K562 (cell line): ENCODE measurements around the gene MICU1. TPM values are rescaled to one million over a fixed set of nuclear protein-coding genes. Genes with fewer than 3 reads are reported as not detected.

ENCODE experiments used
- ATAC-seq: fragments of 200-7000 bp; cut with Tn5 transposase; 3 replicates; pipeline ENCODE4 v1.9.1; 2020; ENCODE audit warnings: moderate library complexity
- BruUV-seq: library from RNA; stranded (reverse); fragments of 400-500 nt; replicated peaks from 2 replicates; lab custom pipeline; 2021; lab: Mats Ljungman, UMichigan
- CTCF ChIA-PET: fragments of 300-600 bp; formaldehyde crosslinking; extraction: SDS; loops from one replicate; lab custom pipeline; 2021; ENCODE audit warnings: low intra/inter-chr PET ratio; lab: Yijun Ruan, JAX
- POLR2A ChIA-PET: fragments of 300-600, 350-650 bp; sonication (Branson Sonifier 250); formaldehyde crosslinking; extraction: SDS; loops from one replicate; lab custom pipeline; 2021; ENCODE audit warnings: antibody characterized with exemption, inconsistent platforms; lab: Yijun Ruan, JAX
- DNase-seq, 4 experiments: peaks; one replicate each; pipeline versions ENCODE4 v3.0.0 to v3.0.0-alpha.2; 2011 to 2018; ENCODE audit warnings: low spot score in 3 of 4, mixed read lengths in 3 of 4; ENCODE audit errors: extremely low read depth in 1 of 4
- FAIRE-seq: peaks from 2 replicates; lab custom pipeline; 2011; peaks lifted over from hg19 to GRCh38; lab: Jason Lieb, UNC
- H2AFZ ChIP-seq: 2 replicates; pipeline ENCODE4 v1.6.0; 2011; ENCODE audit warnings: low read depth, low read length, control low read depth, inconsistent platforms
- H3K27ac ChIP-seq: fragments of 200-600 bp; 3 replicates; pipeline ENCODE4 v1.8.0; 2011; ENCODE audit warnings: low read depth, mild to moderate bottlenecking, control low read depth, inconsistent platforms, low read length, moderate library complexity, mixed read lengths; ENCODE audit errors: extremely low read depth
- H3K27me3 ChIP-seq, 2 experiments: fragments of 300-600 bp in 1 of 2; 2 replicates in 1 of 2; 3 replicates in 1 of 2; pipeline versions ENCODE4 v1.6.0 to v1.8.0; 2011; ENCODE audit warnings: inconsistent platforms in 2 of 2, low read length in 2 of 2, mild to moderate bottlenecking in 1 of 2, mixed read lengths in 1 of 2, moderate library complexity in 1 of 2; ENCODE audit not compliant: control insufficient read depth in 2 of 2, insufficient read depth in 2 of 2
- H3K36me3 ChIP-seq: fragments of 300-600 bp; 3 replicates; pipeline ENCODE4 v1.8.0; 2011; ENCODE audit warnings: mild to moderate bottlenecking, low read length, inconsistent platforms; ENCODE audit not compliant: control insufficient read depth, insufficient read depth
- H3K4me1 ChIP-seq, 2 experiments: fragments of 200-600 bp in 1 of 2; replicated peaks in 1 of 2; 2 replicates in 1 of 2; 3 replicates in 1 of 2; pipeline versions ENCODE4 v1.5.1 to v1.8.0; 2011; ENCODE audit warnings: inconsistent platforms in 2 of 2, low read length in 2 of 2, mild to moderate bottlenecking in 1 of 2, mixed read lengths in 1 of 2, moderate library complexity in 1 of 2; ENCODE audit not compliant: control insufficient read depth in 2 of 2, insufficient read depth in 2 of 2
- H3K4me2 ChIP-seq: 2 replicates; pipeline ENCODE4 v1.6.1; 2011; ENCODE audit warnings: low read length, control low read depth, inconsistent platforms, mixed read lengths; ENCODE audit not compliant: insufficient read depth
- H3K4me3 ChIP-seq: fragments of 200-600 bp; sonication (generic), shearing (Covaris generic); 2 replicates; pipeline ENCODE4 v1.5.1; 2016; ENCODE audit warnings: control low read depth, inconsistent platforms
- H3K79me2 ChIP-seq: fragments of 200-600 bp; 3 replicates; pipeline ENCODE4 v1.8.0; 2011; ENCODE audit warnings: low read length, inconsistent platforms; ENCODE audit not compliant: control insufficient read depth, insufficient read depth
- H3K9ac ChIP-seq, 2 experiments: 2 replicates each; pipeline versions ENCODE4 v1.6.0 to v1.6.1; 2011; ENCODE audit warnings: low read depth in 2 of 2, low read length in 2 of 2, control low read depth in 1 of 2, inconsistent platforms in 1 of 2, mild to moderate bottlenecking in 1 of 2, mixed read lengths in 1 of 2; ENCODE audit not compliant: insufficient read depth in 1 of 2
- H3K9me1 ChIP-seq: one replicate; pipeline ENCODE4 v1.6.0; 2011; ENCODE audit warnings: inconsistent platforms, mild to moderate bottlenecking, low read length, moderate library complexity; ENCODE audit not compliant: control insufficient read depth, insufficient read depth
- H3K9me3 ChIP-seq: replicated peaks from 2 replicates; pipeline ENCODE4 v1.5.1; 2011; ENCODE audit warnings: low read depth, low read length, inconsistent platforms; ENCODE audit not compliant: control insufficient read depth, insufficient read depth
- H4K20me1 ChIP-seq: replicated peaks from 2 replicates; pipeline ENCODE4 v1.6.1; 2011; ENCODE audit warnings: low read length, inconsistent platforms, mixed read lengths; ENCODE audit not compliant: control insufficient read depth, insufficient read depth
- ARNT ChIP-seq, 2 experiments: fragments of 450-650 bp; IDR thresholded peaks; 2 replicates each; pipeline ENCODE4 v1.6.1; 2016; ENCODE audit warnings: mild to moderate bottlenecking in 1 of 2
- BRD4 ChIP-seq: fragments of 200-600 bp; sonication (generic); IDR thresholded peaks from 2 replicates; pipeline ENCODE4 v1.6.1; 2017; ENCODE audit warnings: inconsistent platforms
- CEBPG ChIP-seq, 3 experiments: fragments of 200-800 bp in 1 of 3; sonication (Bioruptor generic) in 1 of 3; sonication (generic) in 1 of 3; formaldehyde crosslinking in 1 of 3; IDR thresholded peaks in 2 of 3; conservative IDR thresholded peaks in 1 of 3; 2 replicates each; pipeline versions ENCODE4 v1.6.1 to v1.8.0; 2016 to 2022; ENCODE audit warnings: missing compliant biosample characterization in 2 of 3, missing genetic modification characterization in 2 of 3, mild to moderate bottlenecking in 1 of 3, missing genetic modification reagents in 1 of 3
- GTF2A2 ChIP-seq: IDR thresholded peaks from 2 replicates; pipeline ENCODE4 v1.6.1; 2016; ENCODE audit warnings: mild to moderate bottlenecking, missing genetic modification characterization, missing compliant biosample characterization
- HEY1 ChIP-seq: fragments of 250-450 bp; sonication (Bioruptor Pico); IDR thresholded peaks from 2 replicates; pipeline ENCODE4 v1.5.0; 2020; ENCODE audit warnings: mild to moderate bottlenecking, moderate library complexity, borderline replicate concordance
- NCOA2 ChIP-seq, 2 experiments: fragments of 450-650 bp; IDR thresholded peaks; 2 replicates each; pipeline ENCODE4 v1.6.1; 2018; ENCODE audit warnings: mild to moderate bottlenecking in 2 of 2, moderate library complexity in 1 of 2; ENCODE audit not compliant: partially characterized antibody in 2 of 2
- POLR2B ChIP-seq: fragments of 450-650 bp; IDR thresholded peaks from 2 replicates; pipeline ENCODE4 v1.6.1; 2018; ENCODE audit warnings: low read depth; ENCODE audit not compliant: partially characterized antibody
- PRDM10 ChIP-seq: fragments of 450-650 bp; IDR thresholded peaks from 2 replicates; pipeline ENCODE4 v1.6.1; 2018; ENCODE audit not compliant: partially characterized antibody
- PYGO2 ChIP-seq: fragments of 450-650 bp; IDR thresholded peaks from 2 replicates; pipeline ENCODE4 v1.6.1; 2016; ENCODE audit warnings: mild to moderate bottlenecking, missing genetic modification characterization, moderate library complexity, missing compliant biosample characterization
- SLC30A9 ChIP-seq: fragments of 250-450 bp; sonication (Bioruptor Pico); IDR thresholded peaks from 2 replicates; pipeline ENCODE4 v1.8.0; 2022; ENCODE audit warnings: mild to moderate bottlenecking, moderate library complexity
- TRIM24 ChIP-seq, 2 experiments: fragments of 450-650 bp; IDR thresholded peaks; 2 replicates each; pipeline ENCODE4 v1.6.1; 2016
- ZNF12 ChIP-seq: sonication (generic); formaldehyde crosslinking; IDR thresholded peaks from 2 replicates; pipeline ENCODE4 v1.4.0; 2020; ENCODE audit warnings: mild to moderate bottlenecking, missing genetic modification reagents
- ZNF165 ChIP-seq: fragments of 250-450 bp; sonication (Bioruptor Pico); IDR thresholded peaks from 2 replicates; pipeline ENCODE4 v1.4.0; 2020; ENCODE audit warnings: borderline replicate concordance
- ZNF79 ChIP-seq: fragments of 250-450 bp; sonication (Bioruptor Pico); IDR thresholded peaks from 2 replicates; pipeline ENCODE4 v1.4.0; 2020; ENCODE audit warnings: low read depth, mild to moderate bottlenecking, moderate library complexity
- WGBS: fragments of 100-300 bp; shearing (Covaris generic); methylation state at CpG from one replicate; pipeline ENCODE4 v1.1.6; 2016; ENCODE audit warnings: low coverage, mixed read lengths; ENCODE audit not compliant: insufficient coverage; ENCODE audit errors: missing lambda C conversion rate; 5-methylcytosine and 5-hydroxymethylcytosine counted together
- in situ Hi-C: fragments of 300-500 bp; cut with MboI; formaldehyde crosslinking; loops from 4 replicates; pipeline ENCODE4 v1.15.0; 2018; ENCODE audit warnings: inconsistent platforms, mixed read lengths
- intact Hi-C: fragments of 100-400 bp; cut with micrococcal nuclease; formaldehyde crosslinking; loops from 2 replicates; pipeline ENCODE4 v1.14.2; 2022
- polyA plus RNA-seq, 8 experiments: library from polyadenylated mRNA; depleted of rRNA in 4 of 8; stranded (reverse) in 5 of 8; unstranded in 3 of 8; fragments of >200 nt; fragmentation: Nextera tagmentation in 2 of 8; fragmentation: Illumina TruSeq in 1 of 8; extraction: Ambion mirVana in 2 of 8; extraction: Trizol in 1 of 8; gene quantifications; 2 replicates each; pipeline versions ENCODE4 v1.2.1 to v1.2.3, GENCODE V29; 2011 to 2014; ENCODE audit warnings: inconsistent platforms in 1 of 8, missing spikeins in 1 of 8
- total RNA-seq, 7 experiments: library from RNA; depleted of rRNA in 6 of 7; stranded (reverse); fragments of >200 nt in 6 of 7; fragmentation: Illumina TruSeq in 2 of 7; extraction: Trizol in 2 of 7; gene quantifications; 2 replicates each; pipeline versions ENCODE4 v1.2.1 to v1.2.3, GENCODE V29; 2011 to 2021; ENCODE audit warnings: low replicate concordance in 1 of 7
- TF ChIP-seq, protein P1 (sequence below): sonication (generic); formaldehyde crosslinking; IDR thresholded peaks from 2 replicates; pipeline ENCODE4 v1.8.1; 2023; ENCODE audit warnings: mild to moderate bottlenecking, missing genetic modification reagents
- TF ChIP-seq, protein P2 (sequence below): fragments of 250-450 bp; sonication (Bioruptor Pico); IDR thresholded peaks from 2 replicates; pipeline ENCODE4 v1.8.0; 2022; ENCODE audit warnings: moderate library complexity, mild to moderate bottlenecking, inconsistent platforms
- TF ChIP-seq, protein P3 (sequence below): sonication (generic); formaldehyde crosslinking; IDR thresholded peaks from 2 replicates; pipeline ENCODE4 v1.8.1; 2023; ENCODE audit warnings: mild to moderate bottlenecking, missing genetic modification reagents, moderate library complexity

MICU1 gene
- total and polyA plus RNA-seq, 9 of the 15 experiments (the other 6 are each of a cell fraction or from before 2014, with no cell fraction given): 29.3 to 76.8 (median 48.4) TPM

GRCh38 chr10:72545546-72545945 is 80.3 kb downstream of the MICU1 start:
- no peak overlapping the region for H3K9ac ChIP-seq
- no peaks in the 10 kb centered on the region for H3K4me1 ChIP-seq
- ATAC-seq: no peak
- no peak overlapping the region for H3K27ac ChIP-seq
- no peaks in the 10 kb centered on the region for H4K20me1 ChIP-seq
- no peak overlapping the region for H3K4me2 ChIP-seq
- H3K9me3 ChIP-seq: peaks cover 7% of the 10 kb centered on the region; the same call in 1 of the 2 replicates
- WGBS: 67% methylated on average over 1 of the region's 1 CpG
- CTCF ChIA-PET: no interaction called here
- POLR2A ChIA-PET: no interaction called here
- BruUV-seq: no TSS peak
- no peak for DNase-seq
- H3K36me3 ChIP-seq: peaks cover 27% of the 10 kb centered on the region; the same call in 2 of the 3 replicates
- in situ Hi-C loops: no loop called here
- H3K27me3 ChIP-seq: no peaks in the 10 kb centered on the region
- H3K9me1 ChIP-seq: no peaks in the 10 kb centered on the region
- FAIRE-seq: no peak
- H2AFZ ChIP-seq: no peak overlapping the region
- no peaks in the 10 kb centered on the region for H3K79me2 ChIP-seq
- intact Hi-C loops: no loop called here
- H3K4me3 ChIP-seq: no peak overlapping the region
- TF ChIP-seq POLR2B: no peak
- no peak for TF ChIP-seq SLC30A9
- no peak for TF ChIP-seq PRDM10
- no peak for TF ChIP-seq HEY1 (CRISPR knock-in tag)
- no peak for TF ChIP-seq PYGO2 (tag)
- no peak for TF ChIP-seq CEBPG (CRISPR knock-in tag; IDR thresholded peaks at IDR 0.05)
- TF ChIP-seq CEBPG (tag; conservative IDR thresholded peaks at IDR 0.05 in 1 of 2, IDR thresholded peaks at IDR 0.05 in 1 of 2): no peak
- TF ChIP-seq ARNT (IDR thresholded peaks at IDR 0.05): no peak
- TF ChIP-seq, protein P1, sequence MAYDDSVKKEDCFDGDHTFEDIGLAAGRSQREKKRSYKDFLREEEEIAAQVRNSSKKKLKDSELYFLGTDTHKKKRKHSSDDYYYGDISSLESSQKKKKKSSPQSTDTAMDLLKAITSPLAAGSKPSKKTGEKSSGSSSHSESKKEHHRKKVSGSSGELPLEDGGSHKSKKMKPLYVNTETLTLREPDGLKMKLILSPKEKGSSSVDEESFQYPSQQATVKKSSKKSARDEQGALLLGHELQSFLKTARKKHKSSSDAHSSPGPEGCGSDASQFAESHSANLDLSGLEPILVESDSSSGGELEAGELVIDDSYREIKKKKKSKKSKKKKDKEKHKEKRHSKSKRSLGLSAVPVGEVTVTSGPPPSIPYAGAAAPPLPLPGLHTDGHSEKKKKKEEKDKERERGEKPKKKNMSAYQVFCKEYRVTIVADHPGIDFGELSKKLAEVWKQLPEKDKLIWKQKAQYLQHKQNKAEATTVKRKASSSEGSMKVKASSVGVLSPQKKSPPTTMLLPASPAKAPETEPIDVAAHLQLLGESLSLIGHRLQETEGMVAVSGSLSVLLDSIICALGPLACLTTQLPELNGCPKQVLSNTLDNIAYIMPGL (CRISPR knock-in tag): no peak
- TF ChIP-seq NCOA2 (IDR thresholded peaks at IDR 0.05; ENCODE audit: partially characterized antibody in 2 of 2): no peak
- TF ChIP-seq ZNF165 (CRISPR knock-in tag): no peak
- TF ChIP-seq TRIM24 (IDR thresholded peaks at IDR 0.05): no peak
- TF ChIP-seq, protein P2, sequence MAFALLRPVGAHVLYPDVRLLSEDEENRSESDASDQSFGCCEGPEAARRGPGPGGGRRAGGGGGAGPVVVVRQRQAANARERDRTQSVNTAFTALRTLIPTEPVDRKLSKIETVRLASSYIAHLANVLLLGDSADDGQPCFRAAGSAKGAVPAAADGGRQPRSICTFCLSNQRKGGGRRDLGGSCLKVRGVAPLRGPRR (CRISPR knock-in tag): no peak
- no peak for TF ChIP-seq ZNF79 (CRISPR knock-in tag)
- no peak for TF ChIP-seq ZNF12 (CRISPR knock-in tag)
- TF ChIP-seq BRD4: no peak
- TF ChIP-seq, protein P3, sequence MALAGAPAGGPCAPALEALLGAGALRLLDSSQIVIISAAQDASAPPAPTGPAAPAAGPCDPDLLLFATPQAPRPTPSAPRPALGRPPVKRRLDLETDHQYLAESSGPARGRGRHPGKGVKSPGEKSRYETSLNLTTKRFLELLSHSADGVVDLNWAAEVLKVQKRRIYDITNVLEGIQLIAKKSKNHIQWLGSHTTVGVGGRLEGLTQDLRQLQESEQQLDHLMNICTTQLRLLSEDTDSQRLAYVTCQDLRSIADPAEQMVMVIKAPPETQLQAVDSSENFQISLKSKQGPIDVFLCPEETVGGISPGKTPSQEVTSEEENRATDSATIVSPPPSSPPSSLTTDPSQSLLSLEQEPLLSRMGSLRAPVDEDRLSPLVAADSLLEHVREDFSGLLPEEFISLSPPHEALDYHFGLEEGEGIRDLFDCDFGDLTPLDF (CRISPR knock-in tag): no peak
- no peak for TF ChIP-seq GTF2A2 (tag)
